ENCODE data around the gene ASTN2.
A peak's percentile ranks its signal among the peaks of the same experiment; 100 is the strongest.

ASTN2 gene

GRCh38 chr9:117392992-117393391 is 21.9 kb downstream of the ASTN2 start:
- H3K4me3 ChIP-seq = no peak overlapping the region
- TF ChIP-seq Cebpa-rat (IDR thresholded peaks at IDR 0.05) = no peak
- no peak overlapping the region for H3K9ac ChIP-seq
- no peaks in the 10 kb centered on the region for H4K20me1 ChIP-seq
- H3K4me2 ChIP-seq = no peak overlapping the region
- H3K36me3 ChIP-seq = no peaks in the 10 kb centered on the region
- no peak overlapping the region for H3K27ac ChIP-seq
- no peaks in the 10 kb centered on the region for H3K27me3 ChIP-seq
- H3K9me3 ChIP-seq (replicated peaks in 1 of 11) = no peaks in the 10 kb centered on the region
- peaks cover 0 to 9% (median 0%) of the 10 kb centered on the region in 10 experiments; a peak in 2 of 20 replicates for H3K4me1 ChIP-seq

- Histone ChIP-seq H3K36me3 (no peaks in the 10 kb centered on the region), H4K20me1 (peaks cover 0 to 4% (median 0%) of the 10 kb centered on the region in 11 experiments; a peak in 1 of 22 replicates), H3K9me3 (replicated peaks in 1 of 11) (no peaks in the 10 kb centered on the region), H3K27ac (no peak overlapping the region), H3K4me2 (0 out of 22 replicates have a peak overlapping the region, but pooled peaks of 1 of the 11 experiments have one; percentile 5), H3K4me3 (no peak overlapping the region), H3K4me1 (no peaks in the 10 kb centered on the region), H3K9ac (no peak overlapping the region), H3K27me3 (no peaks in the 10 kb centered on the region)
- TF ChIP-seq Cebpa-rat (IDR thresholded peaks at IDR 0.05) = no peak
Measured at GRCh38 chr9:117387422-117387821, 27.4 kb downstream of the ASTN2 start.

- Histone ChIP-seq H3K9ac (no peak overlapping the region), H3K27me3 (no peaks in the 10 kb centered on the region), H3K4me3 (no peak overlapping the region), H3K4me2 (no peak overlapping the region), H4K20me1 (peaks cover 0 to 5% (median 0%) of the 10 kb centered on the region in 11 experiments; a peak in 1 of 22 replicates), H3K9me3 (replicated peaks in 1 of 11) (no peaks in the 10 kb centered on the region), H3K36me3 (peaks cover 0 to 7% (median 0%) of the 10 kb centered on the region in 11 experiments; a peak in 1 of 22 replicates), H3K4me1 (no peaks in the 10 kb centered on the region), H3K27ac (no peak overlapping the region)
- TF ChIP-seq Cebpa-rat (IDR thresholded peaks at IDR 0.05) = no peak
Measured at GRCh38 chr9:117379341-117379740, 35.5 kb downstream of the ASTN2 start.

GRCh38 chr9:117377046-117377445 is 37.8 kb downstream of the ASTN2 start:
- H3K27ac ChIP-seq = no peak overlapping the region
- peaks cover 0 to 7% (median 0%) of the 10 kb centered on the region in 11 experiments; a peak in 1 of 22 replicates for H3K36me3 ChIP-seq
- no peak overlapping the region for H3K4me3 ChIP-seq
- H3K9ac ChIP-seq = no peak overlapping the region
- no peaks in the 10 kb centered on the region for H3K27me3 ChIP-seq
- no peaks in the 10 kb centered on the region for H3K9me3 ChIP-seq (replicated peaks in 1 of 11)
- peaks cover 0 to 2% (median 0%) of the 10 kb centered on the region in 11 experiments; a peak in 1 of 22 replicates for H4K20me1 ChIP-seq
- TF ChIP-seq Cebpa-rat (IDR thresholded peaks at IDR 0.05) = no peak
- no peak overlapping the region for H3K4me2 ChIP-seq
- no peaks in the 10 kb centered on the region for H3K4me1 ChIP-seq

GRCh38 chr9:117375956-117376355 is 38.9 kb downstream of the ASTN2 start:
- no peak overlapping the region for H3K27ac ChIP-seq
- H3K36me3 ChIP-seq = peaks cover 0 to 7% (median 0%) of the 10 kb centered on the region in 11 experiments; a peak in 1 of 22 replicates
- peaks cover 0 to 2% (median 0%) of the 10 kb centered on the region in 11 experiments; a peak in 1 of 22 replicates for H4K20me1 ChIP-seq
- H3K27me3 ChIP-seq = no peaks in the 10 kb centered on the region
- H3K9ac ChIP-seq = no peak overlapping the region
- H3K4me2 ChIP-seq = no peak overlapping the region
- no peaks in the 10 kb centered on the region for H3K9me3 ChIP-seq (replicated peaks in 1 of 11)
- no peak overlapping the region for H3K4me3 ChIP-seq
- TF ChIP-seq Cebpa-rat (IDR thresholded peaks at IDR 0.05) = no peak
- no peaks in the 10 kb centered on the region for H3K4me1 ChIP-seq

GRCh38 chr9:117374076-117374725 is 40.7 kb downstream of the ASTN2 start:
- no peak overlapping the region for H3K9ac ChIP-seq
- no peak overlapping the region for H3K4me2 ChIP-seq
- H3K4me1 ChIP-seq = no peaks in the 10 kb centered on the region
- H3K27ac ChIP-seq = no peak overlapping the region
- peaks cover 0 to 7% (median 0%) of the 10 kb centered on the region in 11 experiments; a peak in 1 of 22 replicates for H3K36me3 ChIP-seq
- no peaks in the 10 kb centered on the region for H3K27me3 ChIP-seq
- no peak for TF ChIP-seq Cebpa-rat (IDR thresholded peaks at IDR 0.05)
- no peaks in the 10 kb centered on the region; a peak in 1 of 22 replicates for H4K20me1 ChIP-seq
- H3K4me3 ChIP-seq = no peak overlapping the region
- H3K9me3 ChIP-seq (replicated peaks in 1 of 11) = no peaks in the 10 kb centered on the region

- H3K4me2 ChIP-seq = no peak overlapping the region
Measured at GRCh38 chr9:117368684-117369230, 46.1 kb downstream of the ASTN2 start.

GRCh38 chr9:117365438-117365837 is 49.4 kb downstream of the ASTN2 start:
- Histone ChIP-seq H3K4me3 (no peak overlapping the region), H3K9me3 (replicated peaks in 1 of 11) (no peaks in the 10 kb centered on the region), H3K4me2 (no peak overlapping the region), H4K20me1 (0 out of 22 replicates have a peak, but pooled peaks cover 0 to 6% (median 0%) of the 10 kb centered on the region in 11 experiments), H3K9ac (no peak overlapping the region), H3K36me3 (no peaks in the 10 kb centered on the region), H3K27me3 (no peaks in the 10 kb centered on the region), H3K4me1 (peaks cover 0 to 13% (median 0%) of the 10 kb centered on the region in 10 experiments; a peak in 6 of 20 replicates), H3K27ac (no peak overlapping the region)
- no peak for TF ChIP-seq Cebpa-rat (IDR thresholded peaks at IDR 0.05)

More at GRCh38 chr9:117368684-117369230, 46.1 kb downstream of the ASTN2 start:
- Histone ChIP-seq H3K27ac (no peak overlapping the region), H3K9me3 (replicated peaks in 1 of 11) (no peaks in the 10 kb centered on the region), H4K20me1 (peaks cover 0 to 6% (median 0%) of the 10 kb centered on the region in 11 experiments; a peak in 1 of 22 replicates), H3K27me3 (no peaks in the 10 kb centered on the region), H3K36me3 (no peaks in the 10 kb centered on the region), H3K4me3 (no peak overlapping the region), H3K4me1 (no peaks in the 10 kb centered on the region), H3K9ac (no peak overlapping the region)
- TF ChIP-seq Cebpa-rat (IDR thresholded peaks at IDR 0.05) = no peak

- no peak overlapping the region for H3K9ac ChIP-seq
- H3K36me3 ChIP-seq = no peaks in the 10 kb centered on the region
- peaks cover 0 to 13% (median 0%) of the 10 kb centered on the region in 10 experiments; a peak in 6 of 20 replicates for H3K4me1 ChIP-seq
- peak overlapping the region in 2 of 11 experiments; percentile 28 to 62; a peak in 3 of 22 replicates for H3K4me2 ChIP-seq
- peaks cover 0 to 6% (median 0%) of the 10 kb centered on the region in 11 experiments; a peak in 1 of 22 replicates for H4K20me1 ChIP-seq
- no peak for TF ChIP-seq Cebpa-rat (IDR thresholded peaks at IDR 0.05)
- no peak overlapping the region for H3K27ac ChIP-seq
- H3K4me3 ChIP-seq = no peak overlapping the region
- no peaks in the 10 kb centered on the region for H3K27me3 ChIP-seq
- no peaks in the 10 kb centered on the region for H3K9me3 ChIP-seq (replicated peaks in 1 of 11)
Measured at GRCh38 chr9:117363006-117363405, 51.9 kb downstream of the ASTN2 start.

Measured in BLaER1 treated with 17β-estradiol and CSF1 and Interleukin-3, amounts not matched to agents 10 nM and 100 nM (cell line).